ENCODE results near the gene DSCAM.

DSCAM gene

GRCh38 chr21:40178726-40179125 is 668.2 kb downstream of the DSCAM start:
- H3K4me3 ChIP-seq: no peak overlapping the region
- no peak overlapping the region for H3K27ac ChIP-seq

GRCh38 chr21:40177979-40178378 is 669.0 kb downstream of the DSCAM start:
- Histone ChIP-seq H3K4me3 (no peak overlapping the region), H3K27ac (no peak overlapping the region)

GRCh38 chr21:40176724-40177123 is 670.2 kb downstream of the DSCAM start:
- H3K4me3 ChIP-seq: no peak overlapping the region
- H3K27ac ChIP-seq: no peak overlapping the region

- no peak overlapping the region for H3K4me3 ChIP-seq
- no peak overlapping the region for H3K27ac ChIP-seq
Measured at GRCh38 chr21:40173816-40174215, 673.1 kb downstream of the DSCAM start.

- H3K4me3 ChIP-seq: no peak overlapping the region
- no peak overlapping the region for H3K27ac ChIP-seq
Measured at GRCh38 chr21:40169971-40170370, 677.0 kb downstream of the DSCAM start.

GRCh38 chr21:40166291-40166843 is 680.6 kb downstream of the DSCAM start:
- Histone ChIP-seq H3K27ac (no peak overlapping the region), H3K4me3 (no peak overlapping the region)

GRCh38 chr21:40165773-40166070 is 681.2 kb downstream of the DSCAM start:
- no peak overlapping the region for H3K27ac ChIP-seq

GRCh38 chr21:40164905-40165772 is 681.8 kb downstream of the DSCAM start:
- no peak overlapping the region for H3K27ac ChIP-seq

More at GRCh38 chr21:40165773-40166070, 681.2 kb downstream of the DSCAM start:
- H3K4me3 ChIP-seq: no peak overlapping the region

GRCh38 chr21:40162075-40162474 is 684.9 kb downstream of the DSCAM start:
- no peak overlapping the region for H3K4me3 ChIP-seq
- no peak overlapping the region for H3K27ac ChIP-seq

More at GRCh38 chr21:40164905-40165772, 681.8 kb downstream of the DSCAM start:
- no peak overlapping the region for H3K4me3 ChIP-seq

GRCh38 chr21:40160911-40161310 is 686.0 kb downstream of the DSCAM start:
- Histone ChIP-seq H3K27ac (no peak overlapping the region), H3K4me3 (no peak overlapping the region)

- H3K4me3 ChIP-seq: no peak overlapping the region
- no peak overlapping the region for H3K27ac ChIP-seq
Measured at GRCh38 chr21:40158366-40158765, 688.6 kb downstream of the DSCAM start.

GRCh38 chr21:40155563-40155962 is 691.4 kb downstream of the DSCAM start:
- no peak overlapping the region for H3K27ac ChIP-seq
- no peak overlapping the region for H3K4me3 ChIP-seq

- no peak overlapping the region for H3K4me3 ChIP-seq
- no peak overlapping the region for H3K27ac ChIP-seq
Measured at GRCh38 chr21:40153351-40153750, 693.6 kb downstream of the DSCAM start.

GRCh38 chr21:40152476-40152875 is 694.5 kb downstream of the DSCAM start:
- no peak overlapping the region for H3K27ac ChIP-seq
- H3K4me3 ChIP-seq: no peak overlapping the region

- Histone ChIP-seq H3K27ac (no peak overlapping the region), H3K4me3 (no peak overlapping the region)
Measured at GRCh38 chr21:40151611-40152010, 695.3 kb downstream of the DSCAM start.

- no peak overlapping the region for H3K27ac ChIP-seq
- no peak overlapping the region for H3K4me3 ChIP-seq
Measured at GRCh38 chr21:40146216-40146837, 700.6 kb downstream of the DSCAM start.

- H3K4me3 ChIP-seq: no peak overlapping the region
- no peak overlapping the region for H3K27ac ChIP-seq
Measured at GRCh38 chr21:40143822-40144525, 703.0 kb downstream of the DSCAM start.

GRCh38 chr21:40141621-40142020 is 705.3 kb downstream of the DSCAM start:
- Histone ChIP-seq H3K27ac (no peak overlapping the region), H3K4me3 (no peak overlapping the region)

GRCh38 chr21:40140675-40141074 is 706.3 kb downstream of the DSCAM start:
- Histone ChIP-seq H3K4me3 (no peak overlapping the region), H3K27ac (no peak overlapping the region)

GRCh38 chr21:40139636-40140035 is 707.3 kb downstream of the DSCAM start:
- Histone ChIP-seq H3K27ac (no peak overlapping the region), H3K4me3 (no peak overlapping the region)

- Histone ChIP-seq H3K4me3 (no peak overlapping the region), H3K27ac (no peak overlapping the region)
Measured at GRCh38 chr21:40136571-40136970, 710.4 kb downstream of the DSCAM start.
